Middle frontal gyrus (tissue), 1 donor: ENCODE measurements around the gene DOCK1.

Experiments
- DNase-seq: peaks from one replicate; pipeline ENCODE4 v3.0.0-alpha.2; 2015; ENCODE audit warnings: low spot score; ENCODE audit errors: extremely low spot score

Gene DOCK1

GRCh38 chr10:127006453-127006852, 101.2 kb downstream of the DOCK1 start:
- no peak for DNase-seq

- DNase-seq = no peak
Observed at GRCh38 chr10:127009366-127009765, 104.1 kb downstream of the DOCK1 start.

GRCh38 chr10:127011174-127011573, 105.9 kb downstream of the DOCK1 start:
- DNase-seq = no peak

- no peak for DNase-seq
Observed at GRCh38 chr10:127012071-127012768, 107.0 kb downstream of the DOCK1 start.

- no peak for DNase-seq
Observed at GRCh38 chr10:127012769-127013152, 107.5 kb downstream of the DOCK1 start.

GRCh38 chr10:127013211-127013656, 108.0 kb downstream of the DOCK1 start:
- no peak for DNase-seq

GRCh38 chr10:127013691-127014473, 108.7 kb downstream of the DOCK1 start:
- DNase-seq = no peak

GRCh38 chr10:127014671-127015070, 109.4 kb downstream of the DOCK1 start:
- DNase-seq = no peak

- DNase-seq = no peak
Observed at GRCh38 chr10:127015373-127015772, 110.1 kb downstream of the DOCK1 start.

GRCh38 chr10:127016331-127016730, 111.1 kb downstream of the DOCK1 start:
- no peak for DNase-seq

GRCh38 chr10:127017541-127018297, 112.5 kb downstream of the DOCK1 start:
- DNase-seq = no peak

- DNase-seq = no peak
Observed at GRCh38 chr10:127018298-127018650, 113.0 kb downstream of the DOCK1 start.

- no peak for DNase-seq
Observed at GRCh38 chr10:127018766-127019165, 113.5 kb downstream of the DOCK1 start.

- no peak for DNase-seq
Observed at GRCh38 chr10:127020260-127020659, 115.0 kb downstream of the DOCK1 start.

- no peak for DNase-seq
Observed at GRCh38 chr10:127021801-127022200, 116.6 kb downstream of the DOCK1 start.

GRCh38 chr10:127024685-127025435, 119.6 kb downstream of the DOCK1 start:
- no peak for DNase-seq

- DNase-seq = no peak
Observed at GRCh38 chr10:127027786-127028185, 122.6 kb downstream of the DOCK1 start.

GRCh38 chr10:127028556-127028955, 123.3 kb downstream of the DOCK1 start:
- DNase-seq = no peak

GRCh38 chr10:127029061-127029460, 123.8 kb downstream of the DOCK1 start:
- no peak for DNase-seq

- DNase-seq = no peak
Observed at GRCh38 chr10:127033216-127034033, 128.2 kb downstream of the DOCK1 start.
